Panc1 (cell line): ENCODE results near the gene RPL41. TPM values are rescaled to one million over a fixed set of nuclear protein-coding genes. Genes with fewer than 3 reads are reported as not detected.

Experiments used
- ATAC-seq: fragments of 200-7000 bp; cut with Tn5 transposase; 2 replicates; pipeline ENCODE4 v1.9.1; 2020; ENCODE audit warnings: mild to moderate bottlenecking, moderate library complexity
- BruUV-seq: library from RNA; stranded (reverse); fragments of 400-500 nt; replicated peaks from 2 replicates; lab custom pipeline; 2021; lab: Mats Ljungman, UMichigan
- CTCF ChIA-PET: fragments of 300-600 bp; sonication (Branson Sonifier 250); formaldehyde crosslinking; loops from one replicate; lab custom pipeline; 2022; ENCODE audit warnings: antibody characterized with exemption; lab: Charles Lee
- POLR2A ChIA-PET: fragments of 300-600 bp; sonication (Branson Sonifier 250); formaldehyde crosslinking; loops from one replicate; lab custom pipeline; 2022; ENCODE audit warnings: antibody characterized with exemption; lab: Charles Lee
- DNase-seq: peaks from one replicate; pipeline ENCODE4 v3.0.0-alpha.2; 2010; ENCODE audit warnings: low read depth, low spot score
- H3K27ac ChIP-seq: 2 replicates; pipeline ENCODE4 v1.5.1; 2011; ENCODE audit warnings: mild to moderate bottlenecking, low read length, inconsistent platforms
- H3K27me3 ChIP-seq: fragments of 200-500 bp; sonication (Bioruptor generic); 2 replicates; pipeline ENCODE4 v1.6.0; 2014; ENCODE audit warnings: low read length, inconsistent platforms; ENCODE audit not compliant: control insufficient read depth, insufficient read depth
- H3K36me3 ChIP-seq: fragments of 200-500 bp; sonication (Bioruptor generic); 2 replicates; pipeline ENCODE4 v1.5.1; 2014; ENCODE audit warnings: inconsistent platforms, mild to moderate bottlenecking, low read length, moderate library complexity; ENCODE audit not compliant: control insufficient read depth, insufficient read depth
- H3K4me1 ChIP-seq: 2 replicates; pipeline ENCODE4 v1.5.1; 2011; ENCODE audit warnings: inconsistent platforms, mild to moderate bottlenecking, low read length, moderate library complexity; ENCODE audit not compliant: control insufficient read depth, insufficient read depth
- H3K4me3 ChIP-seq, 2 experiments: 2 replicates each; pipeline ENCODE4 v1.5.1; 2011 to 2012; ENCODE audit warnings: low read depth in 2 of 2, low read length in 2 of 2, mild to moderate bottlenecking in 2 of 2, inconsistent platforms in 1 of 2, moderate library complexity in 1 of 2
- H3K9me3 ChIP-seq: fragments of 200-500 bp; sonication (Bioruptor generic); 2 replicates; pipeline ENCODE4 v1.5.1; 2014; ENCODE audit warnings: low read depth, mild to moderate bottlenecking, inconsistent platforms, low read length, moderate library complexity; ENCODE audit not compliant: control insufficient read depth, insufficient read depth
- CTCF ChIP-seq: fragments of 450-650 bp; IDR thresholded peaks from 2 replicates; pipeline ENCODE4 v1.5.1; 2017; ENCODE audit warnings: mild to moderate bottlenecking
- POLR2AphosphoS5 ChIP-seq: IDR thresholded peaks from 2 replicates; pipeline ENCODE4 v1.6.1; 2012; ENCODE audit warnings: mild to moderate bottlenecking, low read depth, low read length, moderate library complexity
- REST ChIP-seq, 2 experiments: IDR thresholded peaks; 2 replicates each; pipeline ENCODE4 v1.6.1; 2011 to 2012; ENCODE audit warnings: low read depth in 2 of 2, control low read depth in 1 of 2, low read length in 1 of 2, mild to moderate bottlenecking in 1 of 2, moderate library complexity in 1 of 2; ENCODE audit not compliant: insufficient read depth in 1 of 2
- SIN3A ChIP-seq: IDR thresholded peaks from 2 replicates; pipeline ENCODE4 v1.6.1; 2012; ENCODE audit warnings: low read depth, mild to moderate bottlenecking, low read length, moderate library complexity, borderline replicate concordance; ENCODE audit not compliant: insufficient read depth
- TCF7L2 ChIP-seq: IDR thresholded peaks from 2 replicates; pipeline ENCODE4 v1.6.1; 2011; ENCODE audit warnings: mild to moderate bottlenecking, low read depth, low read length, inconsistent platforms
- in situ Hi-C: cut with HindIII; loops from 2 replicates; pipeline ENCODE4 v1.10.0; 2016; ENCODE audit warnings: low sequenced_read_pairs, low pct_unique_long_range_greater_than_20kb
- intact Hi-C: fragments of 100-400 bp; cut with micrococcal nuclease; formaldehyde crosslinking; loops from one replicate; pipeline ENCODE4 v1.10.0; 2022; ENCODE audit not compliant: unreplicated experiment
- total RNA-seq: library from RNA; stranded (reverse); gene quantifications from one replicate; pipeline ENCODE4 v1.2.1, GENCODE V29; 2021; ENCODE audit not compliant: unreplicated experiment

Gene RPL41
- total RNA-seq, 1 experiment from 2014 or later = 2,264 TPM

- CTCF ChIA-PET = interaction anchor here (0.7 to 0.8 kb wide), 2 partner anchors 45 to 59 kb away, joined by 3 to 8 read pairs; partner anchors contain the start of gene ZC3H10
- Histone ChIP-seq H3K27ac (no peak overlapping the region), H3K4me3 (no peak overlapping the region), H3K36me3 (no peaks in the 10 kb centered on the region; the same call in 1 of the 2 replicates), H3K27me3 (no peaks in the 10 kb centered on the region), H3K4me1 (peaks cover 15% of the 10 kb centered on the region), H3K9me3 (no peaks in the 10 kb centered on the region)
- no peak for TF ChIP-seq REST (IDR thresholded peaks at IDR 0.05; ENCODE audit: insufficient read depth in 1 of 2, low read depth in 2 of 2, low read length in 1 of 2)
- peak; percentile 53 for TF ChIP-seq POLR2AphosphoS5
- in situ Hi-C loops = no loop called here
- POLR2A ChIA-PET = no interaction called here
- no TSS peak for BruUV-seq
- DNase-seq (no peak), ATAC-seq (no peak)
- intact Hi-C loops = no loop called here
These were observed 47.3 kb downstream of the RPL41 start for GRCh38 chr12:56163533-56164344.

DNA sequence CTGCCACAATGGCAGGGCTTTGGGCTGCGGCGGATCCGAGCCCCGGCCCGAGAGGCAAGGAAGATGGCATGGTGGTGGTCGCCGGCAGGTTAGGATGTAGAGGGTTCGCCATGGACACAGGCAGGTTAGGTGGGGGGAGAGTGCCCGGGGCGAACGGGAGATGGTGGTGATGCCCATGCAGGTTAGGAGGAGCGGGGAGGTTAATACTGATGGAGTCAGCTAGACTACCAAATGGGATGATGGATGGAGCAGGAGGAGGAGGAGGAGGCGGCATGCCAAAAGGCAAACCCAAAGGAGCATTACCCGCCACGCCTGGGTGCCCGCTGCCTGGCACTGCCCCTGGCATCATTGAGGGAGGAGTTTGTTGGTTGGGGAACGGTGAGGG is 47.9 kb downstream of the RPL41 start:
- H3K27me3 ChIP-seq = no peaks in the 10 kb centered on the region
- BruUV-seq = no TSS peak
- H3K36me3 ChIP-seq = no peaks in the 10 kb centered on the region; the same call in 1 of the 2 replicates
- TF ChIP-seq POLR2AphosphoS5 = no peak
- TF ChIP-seq TCF7L2 = no peak
- no peak for TF ChIP-seq SIN3A
- no peak for TF ChIP-seq CTCF
- TF ChIP-seq REST (IDR thresholded peaks at IDR 0.05; ENCODE audit: insufficient read depth in 1 of 2, low read depth in 2 of 2, low read length in 1 of 2) = no peak
- ChIA-PET CTCF (no interaction called here), POLR2A (no interaction called here)
- in situ Hi-C loops = no loop called here
- H3K4me3 ChIP-seq = no peak overlapping the region
- DNase-seq = no peak
- H3K27ac ChIP-seq = no peak overlapping the region
- H3K9me3 ChIP-seq = no peaks in the 10 kb centered on the region
- ATAC-seq = no peak
- intact Hi-C loops = no loop called here
- H3K4me1 ChIP-seq = peaks cover 15% of the 10 kb centered on the region
